Common myeloid progenitor, CD34-positive (primary cell): ENCODE measurements around the gene SCAMP5.

Source experiments
- CTCF ChIA-PET: fragments of 350-600 bp; sonication (Branson Sonifier 250); formaldehyde crosslinking; loops from one replicate; lab custom pipeline; 2021; ENCODE audit warnings: antibody characterized with exemption; lab: Charles Lee
- POLR2A ChIA-PET: fragments of 350-600 bp; sonication (Branson Sonifier 250); formaldehyde crosslinking; loops from one replicate; lab custom pipeline; 2021; ENCODE audit warnings: antibody characterized with exemption; lab: Charles Lee
- DNase-seq, 3 donors: peaks; one replicate each; pipeline versions ENCODE4 v3.0.0 to v3.0.0-alpha.2; 2013
- H3K27ac ChIP-seq, 2 experiments: 1 replicate in 1 of 2; 2 replicates in 1 of 2; pipeline ENCODE4 v1.7.0; 2013; ENCODE audit warnings: inconsistent platforms in 2 of 2, low read length in 2 of 2, mild to moderate bottlenecking in 2 of 2, low read depth in 1 of 2, moderate library complexity in 1 of 2; ENCODE audit not compliant: severe bottlenecking in 2 of 2, insufficient read depth in 1 of 2, poor library complexity in 1 of 2
- H3K27me3 ChIP-seq, 5 experiments: replicated peaks in 2 of 5; 1 replicate in 3 of 5; 2 replicates in 2 of 5; pipeline versions ENCODE4 v1.6.1 to v1.7.0; 2013; ENCODE audit warnings: low read length in 4 of 5, mild to moderate bottlenecking in 2 of 5, moderate library complexity in 2 of 5, inconsistent platforms in 1 of 5; ENCODE audit not compliant: insufficient read depth in 5 of 5, control insufficient read depth in 4 of 5
- H3K36me3 ChIP-seq, 4 experiments: 1 replicate in 2 of 4; 2 replicates in 2 of 4; pipeline versions ENCODE4 v1.6.1 to v1.7.0; 2013; ENCODE audit warnings: low read length in 3 of 4, control low read depth in 1 of 4, mild to moderate bottlenecking in 1 of 4; ENCODE audit not compliant: control insufficient read depth in 4 of 4, insufficient read depth in 4 of 4
- H3K4me1 ChIP-seq, 4 experiments: 1 replicate in 3 of 4; 2 replicates in 1 of 4; pipeline versions ENCODE4 v1.6.1 to v1.7.1; 2013; ENCODE audit warnings: low read length in 3 of 4, mild to moderate bottlenecking in 3 of 4, control low read depth in 1 of 4, inconsistent platforms in 1 of 4, moderate library complexity in 1 of 4; ENCODE audit not compliant: control insufficient read depth in 4 of 4, insufficient read depth in 4 of 4; ENCODE audit errors: control extremely low read depth in 1 of 4
- H3K4me3 ChIP-seq, 7 experiments: 1 replicate in 4 of 7; 2 replicates in 3 of 7; pipeline versions ENCODE4 v1.5.1 to v1.7.0; 2013; ENCODE audit warnings: mild to moderate bottlenecking in 7 of 7, low read length in 6 of 7, moderate library complexity in 6 of 7, inconsistent platforms in 2 of 7, low read depth in 2 of 7, control low read depth in 1 of 7; ENCODE audit not compliant: insufficient read depth in 4 of 7, control insufficient read depth in 1 of 7; ENCODE audit errors: extremely low read depth in 1 of 7
- H3K9me3 ChIP-seq, 5 experiments: 1 replicate in 4 of 5; 2 replicates in 1 of 5; pipeline versions ENCODE4 v1.6.1 to v1.7.1; 2013; ENCODE audit warnings: low read length in 4 of 5, mild to moderate bottlenecking in 2 of 5, inconsistent platforms in 1 of 5, low read depth in 1 of 5, moderate library complexity in 1 of 5; ENCODE audit not compliant: control insufficient read depth in 4 of 5, insufficient read depth in 2 of 5; ENCODE audit errors: control extremely low read depth in 1 of 5
- WGBS: methylation state at CpG from one replicate; pipeline ENCODE4 v1.1.5; 2013; ENCODE audit not compliant: insufficient coverage; 5-methylcytosine and 5-hydroxymethylcytosine counted together

Gene SCAMP5

GRCh38 chr15:75045332-75046015 lies 50.1 kb downstream of the SCAMP5 start:
- H3K36me3 ChIP-seq = peaks cover 0 to 32% (median 0%) of the 10 kb centered on the region in 4 experiments
- ChIA-PET POLR2A (interaction anchor here (3.5 kb wide), 1 partner anchor 155 kb away, joined by 40 read pairs; the partner anchor contains the start of gene C15orf39), CTCF (interaction anchor here (0.8 to 12.6 kb wide), 10 partner anchors 9 to 162 kb away, joined by 3 to 191 read pairs (median 9); no protein-coding TSS in a partner anchor)
- no peaks in the 10 kb centered on the region for H3K9me3 ChIP-seq
- peaks cover 10 to 99% (median 91%) of the 10 kb centered on the region in 4 experiments for H3K4me1 ChIP-seq
- 100% methylated on average over 3 of the region's 6 CpGs for WGBS
- no peak overlapping the region for H3K4me3 ChIP-seq
- no peak for DNase-seq
- H3K27ac ChIP-seq = no peak overlapping the region
- H3K27me3 ChIP-seq = no peaks in the 10 kb centered on the region

- Histone ChIP-seq H3K4me1 (peaks cover 5 to 77% (median 66%) of the 10 kb centered on the region in 4 experiments), H3K9me3 (no peaks in the 10 kb centered on the region)
- 95% methylated on average over 10 of the region's 10 CpGs for WGBS
Observed at GRCh38 chr15:75048394-75048793, 53.0 kb downstream of the SCAMP5 start.

DNA sequence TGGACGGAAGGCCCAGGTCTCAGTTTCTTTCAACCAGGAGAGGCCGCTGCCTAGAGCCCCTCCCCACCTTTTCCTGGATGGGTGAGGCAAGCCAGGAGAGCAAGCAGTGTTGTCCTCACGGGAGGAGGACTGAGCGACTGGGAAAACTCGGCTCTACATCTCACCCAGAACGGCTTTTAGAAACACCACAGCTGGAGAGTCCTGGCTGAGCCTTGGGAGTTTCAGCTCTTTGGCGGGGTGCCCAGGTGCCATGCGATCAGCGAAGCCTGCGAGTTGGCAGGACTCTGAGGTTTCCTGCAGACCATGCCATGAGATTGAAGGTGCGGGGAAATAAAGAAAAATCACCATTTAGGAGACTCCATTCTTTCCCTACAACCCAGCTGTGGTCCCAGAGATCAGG lies 54.0 kb downstream of the SCAMP5 start:
- Histone ChIP-seq H3K36me3 (peaks cover 0 to 33% (median 0%) of the 10 kb centered on the region in 4 experiments), H3K4me1 (peaks cover 5 to 77% (median 62%) of the 10 kb centered on the region in 4 experiments), H3K9me3 (no peaks in the 10 kb centered on the region), H3K27me3 (no peaks in the 10 kb centered on the region), H3K4me3 (no peak overlapping the region), H3K27ac (no peak overlapping the region)
- WGBS = 18% methylated on average over 10 of the region's 11 CpGs
- ChIA-PET CTCF (interaction anchor here (1.0 to 3.1 kb wide), 4 partner anchors 12 to 152 kb away, joined by 3 to 13 read pairs (median 5); partner anchors contain the start of gene C15orf39), POLR2A (interaction anchor here (0.6 kb wide), 1 partner anchor 146 kb away, joined by 3 read pairs; no protein-coding TSS in a partner anchor)
- peak in 1 of 3 donors; percentile 61 for DNase-seq

More at GRCh38 chr15:75048394-75048793, 53.0 kb downstream of the SCAMP5 start:
- no peaks in the 10 kb centered on the region for H3K27me3 ChIP-seq
- no peak overlapping the region for H3K4me3 ChIP-seq
- H3K27ac ChIP-seq = no peak overlapping the region
- POLR2A ChIA-PET = no interaction called here
- DNase-seq = no peak
- peaks cover 0 to 33% (median 0%) of the 10 kb centered on the region in 4 experiments for H3K36me3 ChIP-seq
- CTCF ChIA-PET = interaction anchor here (0.7 to 3.1 kb wide), 4 partner anchors 13 to 158 kb away, joined by 3 to 13 read pairs (median 4); no protein-coding TSS in a partner anchor

DNA sequence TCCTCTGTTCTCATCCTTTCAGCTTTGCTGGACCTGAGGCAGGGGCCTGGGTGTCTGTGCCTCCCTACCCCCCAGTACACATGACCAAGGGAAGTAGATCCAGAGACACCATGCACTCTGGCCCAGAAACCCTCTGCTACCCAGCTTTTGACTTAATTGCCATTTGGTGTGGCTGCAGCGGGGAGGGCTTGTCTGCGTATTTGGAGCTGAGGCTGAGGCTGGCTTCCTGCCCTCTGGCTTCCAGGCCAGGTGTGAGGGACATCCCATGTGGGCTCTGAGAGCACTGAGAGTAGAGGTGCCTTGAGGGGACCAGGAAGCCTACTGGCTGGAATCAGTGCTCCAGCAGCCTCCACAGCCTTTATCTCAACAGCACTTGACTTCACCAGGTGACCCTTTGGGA lies 54.9 kb downstream of the SCAMP5 start:
- Histone ChIP-seq H3K27me3 (no peaks in the 10 kb centered on the region), H3K27ac (no peak overlapping the region), H3K36me3 (peaks cover 0 to 27% (median 0%) of the 10 kb centered on the region in 4 experiments), H3K9me3 (no peaks in the 10 kb centered on the region), H3K4me1 (peaks cover under 1 to 75% (median 58%) of the 10 kb centered on the region in 4 experiments), H3K4me3 (no peak overlapping the region)
- ChIA-PET POLR2A (interaction anchor here (0.8 to 1.0 kb wide), 2 partner anchors 11 to 55 kb away, joined by 3 read pairs; no protein-coding TSS in a partner anchor), CTCF (interaction anchor here (1.0 to 3.1 kb wide), 3 partner anchors 11 to 58 kb away, joined by 3 to 13 read pairs (median 6); no protein-coding TSS in a partner anchor)
- 100% methylated on average over 2 of the region's 2 CpGs for WGBS
- DNase-seq = no peak

GRCh38 chr15:75051191-75051608 lies 55.8 kb downstream of the SCAMP5 start:
- Histone ChIP-seq H3K36me3 (peaks cover 0 to 25% (median 0%) of the 10 kb centered on the region in 4 experiments), H3K4me1 (peaks cover 0 to 74% (median 54%) of the 10 kb centered on the region in 4 experiments), H3K4me3 (no peak overlapping the region), H3K27ac (no peak overlapping the region), H3K9me3 (no peaks in the 10 kb centered on the region), H3K27me3 (no peaks in the 10 kb centered on the region)
- ChIA-PET POLR2A (interaction anchor here (0.5 to 1.0 kb wide), 2 partner anchors 19 to 54 kb away, joined by 3 read pairs; no protein-coding TSS in a partner anchor), CTCF (interaction anchor here (0.6 to 1.0 kb wide), 2 partner anchors 14 to 57 kb away, joined by 3 read pairs; no protein-coding TSS in a partner anchor)
- WGBS = 92% methylated on average over 6 of the region's 6 CpGs
- DNase-seq = no peak

GRCh38 chr15:75051711-75052110 lies 56.3 kb downstream of the SCAMP5 start:
- CTCF ChIA-PET = interaction anchor here (0.6 to 1.1 kb wide), 3 partner anchors 15 to 256 kb away, joined by 3 to 4 read pairs (median 3); no protein-coding TSS in a partner anchor
- WGBS = 98% methylated on average over 4 of the region's 4 CpGs
- DNase-seq = no peak

More at GRCh38 chr15:75051711-75052110, 56.3 kb downstream of the SCAMP5 start:
- POLR2A ChIA-PET = interaction anchor here (0.5 kb wide), 1 partner anchor 19 kb away, joined by 3 read pairs; no protein-coding TSS in a partner anchor
- H3K4me3 ChIP-seq = no peak overlapping the region
- no peaks in the 10 kb centered on the region for H3K27me3 ChIP-seq
- H3K27ac ChIP-seq = no peak overlapping the region
- H3K9me3 ChIP-seq = no peaks in the 10 kb centered on the region
- H3K36me3 ChIP-seq = peaks cover 0 to 25% (median 0%) of the 10 kb centered on the region in 4 experiments
- H3K4me1 ChIP-seq = peaks cover 0 to 72% (median 49%) of the 10 kb centered on the region in 4 experiments
